Astrocyte (in vitro differentiated cells and primary cell): Measurements from ENCODE around the gene LMNA.

ENCODE experiments used
- CTCF ChIP-seq: IDR thresholded peaks from 2 replicates; pipeline ENCODE4 v1.5.1; 2011; ENCODE audit warnings: low read depth, mild to moderate bottlenecking, inconsistent platforms, low read length, moderate library complexity; ENCODE audit not compliant: insufficient read depth
- EZH2 ChIP-seq: IDR thresholded peaks from 2 replicates; pipeline ENCODE4 v1.6.1; 2012; ENCODE audit warnings: mild to moderate bottlenecking, low read length, inconsistent platforms; ENCODE audit not compliant: insufficient read depth

GRCh38 chr1:156086256-156086662, 28.3 kb upstream of the LMNA start:
- TF ChIP-seq EZH2 (no peak), CTCF (no peak)
